ENCODE measurements around the gene ST3GAL5. TPM values are rescaled to one million over a fixed set of nuclear protein-coding genes. Genes with fewer than 3 reads are reported as not detected.

ST3GAL5 gene
- total RNA-seq, 1 donor from 2014 or later = 46.5 TPM

- Mint-ChIP-seq H3K27me3 (ENCODE audit: unreplicated experiment) (peaks cover 16% of the 10 kb centered on the region), H3K9me3 (ENCODE audit: unreplicated experiment) (peaks cover 23% of the 10 kb centered on the region), H3K36me3 (ENCODE audit: unreplicated experiment) (no peaks in the 10 kb centered on the region), H3K27ac (ENCODE audit: unreplicated experiment) (peak overlapping the region; percentile 81), H3K4me3 (ENCODE audit: unreplicated experiment) (peak overlapping the region; percentile 35), H3K4me1 (ENCODE audit: low read depth, unreplicated experiment) (peaks cover 64% of the 10 kb centered on the region)
- DNase-seq = no peak
- TF ChIP-seq CTCF (IDR thresholded peaks at IDR 0.05; ENCODE audit: partially characterized antibody, unreplicated experiment) = no peak
Observed at GRCh38 chr2:85794491-85795121, 94.2 kb downstream of the ST3GAL5 start.

DNA sequence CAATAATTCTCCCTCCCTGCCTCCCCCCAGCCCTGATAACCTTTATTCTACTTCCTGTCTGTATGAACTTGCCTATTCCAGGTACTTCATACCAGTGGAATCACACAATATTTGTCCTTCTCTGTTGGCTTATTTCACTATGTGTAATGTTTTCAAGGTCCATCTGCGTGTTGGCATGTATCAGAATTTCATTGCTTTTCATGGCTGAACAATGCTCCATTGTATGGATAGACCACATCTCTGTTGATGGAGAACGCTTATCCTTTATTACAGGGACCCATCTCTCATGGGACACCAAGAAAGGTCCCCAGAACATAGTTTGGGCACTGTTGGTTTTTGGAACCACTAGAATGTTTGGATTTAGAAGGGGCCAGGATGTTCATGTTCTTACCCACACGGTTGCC lies 94.8 kb downstream of the ST3GAL5 start:
- peak overlapping the region; percentile 39 for H3K4me3 Mint-ChIP-seq (ENCODE audit: unreplicated experiment)
- H3K9me3 Mint-ChIP-seq (ENCODE audit: unreplicated experiment) = peaks cover 24% of the 10 kb centered on the region
- peaks cover 67% of the 10 kb centered on the region for H3K4me1 Mint-ChIP-seq (ENCODE audit: low read depth, unreplicated experiment)
- no peak for TF ChIP-seq CTCF (IDR thresholded peaks at IDR 0.05; ENCODE audit: partially characterized antibody, unreplicated experiment)
- H3K36me3 Mint-ChIP-seq (ENCODE audit: unreplicated experiment) = no peaks in the 10 kb centered on the region
- peaks cover 19% of the 10 kb centered on the region for H3K27me3 Mint-ChIP-seq (ENCODE audit: unreplicated experiment)
- DNase-seq = no peak
- H3K27ac Mint-ChIP-seq (ENCODE audit: unreplicated experiment) = peak overlapping the region; percentile 65

DNA sequence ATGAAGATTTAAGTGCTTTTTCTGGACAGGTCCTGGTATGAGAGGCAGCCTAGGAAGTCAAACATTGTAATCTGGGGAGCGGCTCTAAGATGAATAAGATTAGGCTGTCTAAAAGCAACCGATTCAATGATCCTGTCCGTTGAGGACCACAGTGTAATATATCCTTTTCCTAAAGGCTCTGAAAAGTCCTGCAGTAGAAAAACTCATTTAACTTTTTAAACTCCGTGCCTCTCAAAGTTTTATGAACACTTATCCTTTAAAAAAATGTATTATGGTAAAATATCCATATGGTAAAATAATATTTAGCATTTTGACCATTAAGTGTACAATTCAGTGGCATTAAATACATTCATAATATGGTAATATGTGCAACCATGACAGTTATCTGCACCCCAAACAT lies 95.2 kb downstream of the ST3GAL5 start:
- DNase-seq = no peak
- H3K9me3 Mint-ChIP-seq (ENCODE audit: unreplicated experiment) = peaks cover 24% of the 10 kb centered on the region
- no peaks in the 10 kb centered on the region for H3K36me3 Mint-ChIP-seq (ENCODE audit: unreplicated experiment)
- peaks cover 68% of the 10 kb centered on the region for H3K4me1 Mint-ChIP-seq (ENCODE audit: low read depth, unreplicated experiment)
- peak overlapping the region; percentile 91 for H3K27ac Mint-ChIP-seq (ENCODE audit: unreplicated experiment)
- H3K4me3 Mint-ChIP-seq (ENCODE audit: unreplicated experiment) = peak overlapping the region; percentile 39
- H3K27me3 Mint-ChIP-seq (ENCODE audit: unreplicated experiment) = peaks cover 19% of the 10 kb centered on the region
- no peak for TF ChIP-seq CTCF (IDR thresholded peaks at IDR 0.05; ENCODE audit: partially characterized antibody, unreplicated experiment)

- H3K4me3 Mint-ChIP-seq (ENCODE audit: unreplicated experiment) = peak overlapping the region; percentile 81
- H3K36me3 Mint-ChIP-seq (ENCODE audit: unreplicated experiment) = no peaks in the 10 kb centered on the region
- H3K27ac Mint-ChIP-seq (ENCODE audit: unreplicated experiment) = peak overlapping the region; percentile 91
- peaks cover 26% of the 10 kb centered on the region for H3K9me3 Mint-ChIP-seq (ENCODE audit: unreplicated experiment)
- no peak for TF ChIP-seq CTCF (IDR thresholded peaks at IDR 0.05; ENCODE audit: partially characterized antibody, unreplicated experiment)
- DNase-seq = peak; percentile 65
- peaks cover 72% of the 10 kb centered on the region for H3K4me1 Mint-ChIP-seq (ENCODE audit: low read depth, unreplicated experiment)
- H3K27me3 Mint-ChIP-seq (ENCODE audit: unreplicated experiment) = peaks cover 18% of the 10 kb centered on the region
Observed at GRCh38 chr2:85792783-85793441, 95.9 kb downstream of the ST3GAL5 start.

Data from glutamatergic neuron (in vitro differentiated cells).